ENCODE results near the gene IVNS1ABP.
"Not testable (repeated sequence)": the region's sequence is repeated elsewhere in the genome, so short reads cannot be mapped to it uniquely, and the experiment has no call there.

The IVNS1ABP gene

DNA sequence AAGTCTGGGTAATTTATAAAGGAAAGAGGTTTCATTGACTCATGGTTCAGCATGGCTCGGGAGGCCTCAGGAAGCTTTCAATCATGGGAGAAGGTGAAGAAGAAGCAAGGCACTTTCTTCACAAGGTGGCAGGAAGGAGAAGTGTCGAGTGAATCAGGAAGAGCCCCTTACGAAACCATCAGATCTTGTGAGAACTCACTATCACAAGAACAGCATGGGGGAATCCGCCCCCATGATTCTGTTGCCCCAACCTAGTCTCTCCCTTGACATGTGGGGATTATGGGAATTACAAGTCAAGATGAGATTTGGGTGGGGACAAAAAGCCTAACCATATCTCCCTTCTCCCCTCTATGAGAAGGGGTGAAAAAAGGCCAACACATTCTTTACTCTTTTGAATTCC is 11.2 kb upstream of the IVNS1ABP start:
- no peak for DNase-seq

DNA sequence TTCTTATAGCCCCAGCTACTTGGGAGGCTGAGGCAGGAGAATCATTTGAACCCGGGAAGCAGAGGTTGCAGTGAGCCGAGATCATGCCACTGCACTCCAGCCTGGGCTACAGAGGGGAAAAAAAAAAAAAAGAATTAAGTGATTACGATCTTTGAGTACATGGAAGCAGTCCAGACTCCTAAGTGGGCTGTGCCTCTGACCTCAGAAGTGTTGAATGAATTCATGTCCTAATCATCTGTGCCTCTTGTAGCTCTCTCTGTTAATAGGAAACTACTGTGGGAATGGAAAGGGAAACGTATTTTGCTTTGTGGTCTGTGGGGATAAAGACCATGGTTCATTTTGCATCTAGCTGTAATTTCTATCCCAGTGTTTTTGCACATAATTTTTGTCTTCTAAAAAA is 8.4 kb upstream of the IVNS1ABP start:
- no peak for DNase-seq

DNA sequence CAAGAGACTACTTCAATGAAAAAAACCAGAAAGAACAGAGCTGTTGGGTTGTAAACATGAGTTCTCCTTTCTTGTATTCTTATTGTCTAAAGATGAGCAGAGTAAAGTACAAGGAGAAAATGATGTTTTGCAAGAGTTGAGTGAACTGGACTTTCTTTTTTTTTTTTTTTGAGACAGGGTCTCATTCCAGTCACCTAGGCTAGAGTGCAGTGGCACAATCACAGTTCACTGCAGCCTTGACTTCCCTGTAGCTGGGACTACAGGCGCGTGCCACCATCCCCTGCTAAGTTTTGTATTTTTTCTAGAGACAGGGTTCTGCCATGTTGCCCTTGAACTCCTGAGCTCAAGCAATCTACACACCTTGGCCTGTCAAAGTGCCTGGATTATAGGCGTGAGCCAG is 7.1 kb upstream of the IVNS1ABP start:
- DNase-seq: no peak

DNA sequence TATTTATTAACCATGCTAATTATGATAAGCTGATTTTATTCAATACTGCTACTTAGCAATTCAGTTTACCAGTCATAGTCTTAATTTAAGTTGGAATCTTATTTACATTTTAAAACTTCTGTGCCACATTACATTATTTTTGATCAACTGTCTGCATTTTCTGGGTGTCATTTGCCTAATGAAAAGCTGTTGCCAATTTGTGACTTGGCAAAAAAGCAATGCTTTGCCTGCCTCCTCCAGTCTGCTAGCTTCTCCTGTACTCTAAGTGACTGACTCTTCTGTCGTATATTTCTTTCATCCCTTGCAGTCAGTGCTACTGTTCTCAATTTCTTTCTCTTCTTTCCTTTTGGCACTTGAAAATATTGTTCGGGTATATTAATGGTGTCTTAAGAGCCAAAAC is 5.6 kb upstream of the IVNS1ABP start:
- DNase-seq: no peak

DNA sequence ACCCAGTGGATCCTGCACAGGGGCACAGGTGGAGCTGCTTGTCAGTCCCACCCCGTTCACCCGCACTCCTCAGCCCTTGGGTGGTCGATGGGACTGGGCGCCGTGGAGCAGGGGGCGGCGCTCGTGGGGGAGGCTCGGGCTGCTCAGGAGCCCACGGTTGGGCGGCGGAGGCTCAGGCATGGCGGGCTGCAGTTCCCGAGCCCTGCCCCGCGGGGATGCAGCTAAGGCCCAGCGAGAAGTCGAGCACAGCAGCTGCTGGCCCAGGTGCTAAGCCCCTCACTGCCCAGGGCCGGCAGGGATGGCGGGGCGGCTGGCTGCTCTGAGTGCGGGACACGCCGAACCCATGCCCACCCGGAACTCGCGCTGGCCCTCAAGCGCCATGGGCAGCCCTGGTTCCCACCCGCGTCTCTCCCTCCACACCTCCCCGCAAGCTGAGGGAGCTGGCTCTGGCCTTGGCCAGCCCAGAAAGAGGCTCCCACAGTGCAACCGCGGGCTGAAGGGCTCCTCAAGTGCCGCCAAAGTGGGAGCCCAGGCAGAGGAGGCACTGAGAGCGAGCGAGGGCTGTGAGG is 4.7 kb upstream of the IVNS1ABP start:
- not testable (repeated sequence) for DNase-seq

DNA sequence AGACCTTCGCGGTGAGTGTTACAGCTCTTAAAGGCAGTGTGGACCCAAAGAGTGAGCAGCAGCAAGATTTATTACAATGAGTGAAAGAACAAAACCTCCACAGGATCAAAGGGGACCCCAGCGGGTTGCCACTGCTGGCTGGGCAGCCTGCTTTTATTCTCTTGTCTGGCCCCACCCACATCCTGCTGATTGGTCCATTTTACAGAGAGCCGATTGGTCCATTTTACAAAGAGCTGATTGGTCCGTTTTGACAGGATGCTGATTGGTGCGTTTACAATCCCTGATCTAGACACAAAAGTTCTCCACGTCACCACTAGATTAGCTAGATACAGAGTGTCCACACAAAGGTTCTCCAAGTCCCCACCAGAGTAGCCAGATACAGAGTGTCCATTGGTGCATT is 4.1 kb upstream of the IVNS1ABP start:
- DNase-seq: not testable (repeated sequence)

DNA sequence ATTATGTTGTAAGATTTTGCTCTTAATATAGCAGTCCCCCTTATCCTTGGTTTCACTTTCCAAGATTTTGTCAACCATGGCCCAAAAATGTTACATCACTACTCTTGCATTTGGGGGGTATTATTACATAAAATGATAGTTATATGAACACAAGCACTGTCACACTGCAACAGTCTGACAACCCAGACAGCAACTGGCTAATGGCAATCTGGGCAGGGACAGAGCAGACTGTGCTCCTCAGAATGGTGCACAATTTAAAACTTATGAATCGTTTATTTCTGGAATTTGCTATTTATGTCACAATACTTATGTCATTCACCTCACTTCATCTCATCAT is 2.1 kb upstream of the IVNS1ABP start:
- no peak for DNase-seq

DNA sequence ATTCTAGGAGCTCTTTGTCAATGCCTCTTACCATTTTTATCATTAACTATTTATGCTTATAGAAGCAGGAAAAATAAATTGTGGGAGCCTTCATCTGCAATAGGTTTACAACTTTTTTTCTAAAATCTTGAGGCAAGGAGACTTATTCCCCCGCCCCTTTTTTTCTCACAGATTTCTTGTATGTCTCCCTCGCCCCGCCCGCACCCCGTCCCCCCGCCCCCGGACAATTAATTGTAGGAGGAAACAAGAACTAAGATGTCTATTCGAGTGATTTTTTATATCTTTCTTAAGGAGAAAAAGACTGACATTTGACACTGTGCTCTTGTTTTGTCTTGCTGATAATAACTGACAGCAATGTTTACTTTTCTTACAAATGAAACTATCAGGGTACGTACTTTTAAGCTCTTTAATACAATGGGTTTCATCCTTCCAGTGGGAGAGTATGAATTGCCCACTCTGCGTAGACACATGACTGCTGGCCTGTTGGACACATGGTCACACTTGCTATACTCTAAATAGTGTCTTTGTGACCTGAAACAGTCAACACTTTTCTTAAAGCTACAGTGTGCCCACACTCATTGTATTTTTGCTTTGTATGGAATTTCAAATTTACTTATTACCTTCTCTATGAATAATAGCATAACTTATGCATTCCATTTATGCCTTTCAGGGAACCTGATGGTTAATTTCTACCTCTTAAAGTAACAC is 1.5 kb upstream of the IVNS1ABP start:
- no peak for DNase-seq

DNA sequence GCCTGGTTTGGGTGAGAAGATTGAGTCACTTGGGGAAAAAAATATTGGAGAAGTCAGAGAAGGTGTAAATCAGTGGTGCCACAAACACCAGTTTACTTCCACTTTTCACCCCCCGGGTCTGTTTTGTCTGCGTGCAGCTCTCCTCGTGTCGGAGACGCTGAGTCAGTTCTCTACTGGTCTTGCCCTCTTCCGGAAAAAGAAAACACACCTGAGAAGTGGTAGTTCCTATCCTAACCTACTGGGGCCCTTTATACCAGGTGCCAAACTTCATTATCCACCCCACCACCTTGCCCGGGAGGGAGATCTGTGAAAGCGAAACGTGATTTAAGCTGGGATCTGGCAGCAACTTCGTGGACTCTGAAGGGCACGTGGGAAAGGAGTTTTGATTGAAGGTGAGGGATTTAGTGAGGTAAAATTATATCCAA is 855 bp upstream of the IVNS1ABP start:
- DNase-seq: peak; percentile 18

DNA sequence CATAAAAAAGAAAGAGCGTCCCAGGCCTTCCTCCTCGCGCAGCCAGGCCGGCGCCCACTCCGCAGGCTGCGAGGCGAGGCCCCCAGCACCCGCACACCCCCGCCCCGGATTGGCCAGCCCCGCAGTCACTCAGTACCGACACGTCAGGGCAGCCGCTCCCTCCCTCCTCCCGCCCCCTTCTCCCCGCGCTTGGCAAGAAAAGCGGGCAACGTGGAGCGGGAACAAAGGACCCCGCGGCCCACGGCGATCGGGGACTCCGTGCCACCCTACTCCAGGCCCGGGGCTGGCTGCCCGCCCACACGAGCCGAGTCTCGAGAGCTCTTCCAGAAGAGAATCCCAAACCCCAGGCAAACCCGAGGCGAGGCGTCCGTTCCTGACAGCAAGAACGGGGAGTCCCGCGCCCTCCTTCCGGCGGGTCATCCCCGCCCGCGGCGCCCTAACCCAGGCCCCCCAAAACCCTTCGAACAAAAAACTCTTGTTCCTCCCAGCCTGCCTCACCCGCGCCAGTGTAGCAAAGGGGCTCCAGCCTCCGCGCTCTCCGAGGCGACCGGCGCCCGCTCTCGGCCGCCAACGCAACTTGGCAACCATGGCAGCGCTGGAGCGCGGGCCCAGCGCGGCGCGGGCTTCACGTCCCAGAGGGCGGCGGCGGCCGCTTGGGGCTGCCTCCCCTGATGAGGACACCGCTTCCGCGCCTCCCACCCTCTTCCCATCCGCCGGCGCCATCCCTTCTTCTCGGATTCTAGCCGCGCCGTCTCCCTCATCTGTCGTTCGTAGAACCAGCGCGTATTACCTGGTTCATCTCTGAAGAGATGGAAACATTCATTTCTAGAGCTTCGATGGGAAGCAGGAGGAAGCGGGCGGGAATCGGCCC is 645 bp downstream of the IVNS1ABP start:
- DNase-seq: peak; percentile 65

DNA sequence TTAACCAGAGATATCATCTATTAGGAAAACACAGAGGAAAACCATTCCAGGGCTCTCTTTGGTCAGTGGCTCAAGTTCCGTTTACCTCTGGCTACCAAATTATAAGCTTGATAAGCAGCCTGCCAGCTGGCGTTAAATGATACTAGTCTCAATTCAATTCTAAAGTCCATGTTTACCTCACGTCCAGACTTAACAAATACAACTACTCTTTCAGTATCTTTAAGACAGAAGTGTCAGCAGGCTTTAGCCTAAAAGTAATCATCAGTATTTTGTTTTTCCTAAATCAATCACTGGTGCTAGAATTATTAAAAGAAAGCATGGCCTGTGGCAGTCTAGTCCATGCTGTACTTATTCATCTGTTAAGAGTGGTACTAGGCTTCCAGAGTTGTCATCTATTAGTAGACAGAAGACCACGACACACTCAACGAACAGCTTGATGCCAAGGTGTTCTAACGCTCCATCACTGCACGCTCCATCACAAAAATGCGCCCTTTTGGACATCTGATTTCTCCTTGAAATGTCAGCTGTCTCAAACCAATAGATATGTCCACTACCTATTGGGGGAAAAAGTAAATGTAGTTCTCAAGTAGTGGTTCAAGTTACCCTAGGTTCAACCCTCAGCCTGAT is 1.5 kb downstream of the IVNS1ABP start:
- DNase-seq: no peak

DNA sequence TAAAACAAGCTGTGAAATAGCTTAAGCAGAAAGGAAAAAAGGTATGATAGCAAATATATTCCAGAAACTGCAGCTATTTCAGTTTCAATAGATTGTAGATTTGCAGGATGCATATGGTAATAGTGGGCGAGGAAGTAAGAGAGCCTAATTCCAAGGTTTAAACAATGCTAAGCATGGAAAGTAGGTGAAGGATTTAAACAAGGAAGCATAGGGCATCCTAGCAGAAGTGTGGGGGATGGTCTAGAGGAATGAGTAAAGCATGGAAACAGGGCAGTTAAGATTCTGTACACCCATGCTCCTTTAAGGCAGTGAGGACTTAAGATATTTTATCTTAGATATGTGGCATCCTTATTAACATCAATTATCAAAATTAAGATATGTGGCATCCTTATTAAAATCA is 2.6 kb downstream of the IVNS1ABP start:
- DNase-seq: no peak

DNA sequence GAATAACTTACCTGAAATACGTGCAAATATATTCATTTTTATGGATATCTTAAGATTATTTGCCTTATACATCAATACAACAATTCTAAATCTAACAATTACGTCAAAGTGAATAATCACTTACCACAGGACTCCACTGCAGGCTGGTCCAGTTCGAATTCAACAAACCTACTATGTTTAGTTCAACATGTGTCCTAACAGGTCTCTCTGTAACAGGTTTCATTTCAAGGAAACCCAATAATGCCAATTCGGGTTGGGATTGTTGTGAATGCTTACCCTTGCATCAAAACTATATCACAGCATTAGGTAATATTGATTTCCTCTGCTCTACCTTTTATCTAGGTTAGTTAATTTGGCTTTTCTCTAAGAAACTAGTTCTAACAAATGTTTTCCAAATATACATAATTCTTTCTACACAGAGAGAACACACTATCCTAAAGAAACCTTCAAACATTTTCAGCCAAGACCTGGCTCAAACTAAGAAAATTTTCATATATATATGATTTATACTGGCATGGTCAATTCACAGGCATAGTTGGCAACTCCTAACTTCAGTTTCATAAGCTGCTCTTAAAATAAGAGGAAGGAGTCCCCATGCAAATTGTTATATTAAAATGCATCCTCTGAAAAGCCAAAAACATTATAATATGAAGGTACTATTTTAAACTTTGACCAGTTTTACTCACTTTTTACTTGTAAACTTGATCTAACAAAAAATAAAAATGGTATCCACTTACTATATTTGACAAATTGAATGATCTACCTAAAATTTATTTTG is 4.5 kb downstream of the IVNS1ABP start:
- no peak for DNase-seq

DNA sequence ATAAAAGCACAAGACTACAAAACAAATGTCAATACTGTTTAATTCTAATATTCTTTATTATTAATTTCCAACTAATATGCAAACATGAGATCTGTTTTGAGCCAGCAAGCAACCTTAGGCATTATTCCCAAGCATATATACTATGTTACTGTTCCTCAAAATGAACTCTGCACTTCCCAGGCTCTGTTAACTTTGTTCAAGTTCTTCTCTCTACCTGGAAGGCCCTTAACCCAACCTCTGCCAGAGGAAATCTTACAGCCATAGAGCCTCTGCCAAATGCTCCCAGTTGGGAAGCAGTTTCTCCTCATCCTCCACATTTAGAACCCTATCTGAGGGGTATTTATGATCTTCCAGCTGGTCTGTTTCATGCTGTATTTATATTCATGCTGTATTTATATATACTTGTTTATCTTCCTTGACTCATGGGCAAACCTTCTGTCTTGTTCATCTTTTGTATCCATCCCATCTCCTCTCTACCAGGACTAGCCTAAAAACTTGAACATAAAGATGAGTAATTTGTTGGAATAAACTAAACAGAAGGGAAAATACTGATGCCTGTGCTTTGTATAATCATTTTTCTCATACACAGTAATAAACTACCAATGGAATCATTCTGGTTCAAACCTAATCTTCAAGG is 5.3 kb downstream of the IVNS1ABP start:
- DNase-seq: no peak

DNA sequence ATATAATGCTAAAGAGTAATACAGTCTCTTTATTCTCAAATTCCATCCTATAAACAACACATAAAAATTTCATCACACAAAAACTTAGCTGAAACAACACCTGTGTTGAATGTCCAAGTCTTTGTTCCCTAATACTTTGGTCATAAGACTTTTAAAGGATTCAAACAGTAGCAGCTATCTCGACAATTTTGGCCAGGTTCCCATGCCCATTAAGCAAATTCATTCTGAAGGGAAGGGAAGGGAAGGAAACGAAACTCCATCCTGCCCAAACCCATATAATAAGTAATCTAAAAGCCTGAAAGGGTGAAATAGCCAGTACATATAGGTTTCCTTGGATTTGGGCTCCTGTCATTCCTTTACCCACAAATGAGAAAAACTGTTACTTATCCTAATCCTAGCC is 7.5 kb downstream of the IVNS1ABP start:
- no peak for DNase-seq

DNA sequence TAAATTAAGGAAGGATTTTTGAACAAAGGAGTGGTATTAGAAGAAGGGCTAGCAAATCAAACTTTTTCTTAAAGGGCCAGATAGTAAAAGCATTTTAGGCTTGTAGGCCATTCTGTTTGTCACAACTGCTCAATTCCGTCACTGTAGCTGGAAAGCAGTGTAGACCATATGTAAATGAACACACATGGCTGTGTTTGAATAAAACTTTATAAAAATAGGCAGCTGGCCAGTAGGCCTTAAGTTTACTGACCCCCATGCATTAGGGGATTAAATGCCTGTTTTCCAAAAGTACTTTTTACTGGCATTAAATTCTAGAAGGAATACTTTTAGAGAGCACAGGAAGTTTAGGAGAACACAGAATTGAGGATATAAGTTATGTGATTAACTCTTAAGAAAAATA is 8.9 kb downstream of the IVNS1ABP start:
- no peak for DNase-seq

DNA sequence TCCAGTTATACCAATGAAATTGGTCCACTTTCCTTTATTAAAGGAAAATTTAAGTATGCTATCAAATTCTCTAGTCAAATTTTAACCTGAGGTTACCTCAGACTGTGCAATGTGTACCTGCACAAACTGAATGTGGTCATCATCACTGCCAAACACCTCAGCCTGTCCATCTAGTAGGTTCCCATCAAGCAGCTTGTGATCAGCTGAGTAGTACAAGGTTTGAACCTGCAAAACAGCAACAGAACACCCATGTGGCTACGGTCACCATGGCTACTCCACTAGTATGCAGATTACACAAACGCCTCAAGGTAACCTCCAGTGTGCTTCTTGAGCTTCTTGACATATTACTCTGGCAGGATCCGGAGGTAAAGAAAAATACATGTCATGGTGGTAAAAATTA is 11.6 kb downstream of the IVNS1ABP start:
- no peak for DNase-seq

DNA sequence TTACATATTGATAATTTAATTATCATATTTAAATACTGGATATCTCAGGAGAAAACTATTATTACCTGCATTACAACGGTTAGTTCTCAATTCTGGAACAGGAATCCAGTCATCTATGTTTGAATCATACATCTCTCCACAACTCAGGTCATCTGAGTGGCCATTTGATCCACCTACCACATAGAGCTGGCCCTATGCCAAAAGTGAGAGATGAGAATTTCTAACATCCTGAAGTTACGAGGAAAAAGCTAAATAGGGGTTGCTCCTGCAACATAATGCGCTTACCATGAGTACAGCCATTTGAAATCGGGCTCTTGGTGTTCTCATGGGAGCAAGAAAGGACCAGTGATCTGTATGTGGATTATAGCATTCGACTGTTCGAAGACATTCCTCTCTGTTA is 16.9 kb downstream of the IVNS1ABP start:
- no peak for DNase-seq

DNA sequence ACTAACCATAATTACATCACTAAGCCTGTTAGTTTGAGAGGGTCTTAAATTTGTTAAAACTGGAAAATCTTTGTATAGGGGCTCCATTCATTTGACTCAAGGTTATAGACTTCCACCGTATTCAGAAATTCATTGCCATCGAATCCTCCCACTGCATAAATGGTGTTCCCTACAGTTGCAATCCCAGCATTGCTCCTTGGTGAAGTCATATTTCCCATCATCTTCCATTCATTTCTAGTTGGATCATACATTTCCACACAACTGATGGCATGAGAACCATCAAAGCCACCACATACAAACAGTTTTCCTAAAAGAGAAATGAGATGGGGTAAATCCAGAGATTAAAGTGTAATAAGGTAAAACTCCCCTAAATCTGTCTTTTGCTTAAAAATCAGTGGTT is 19.1 kb downstream of the IVNS1ABP start:
- DNase-seq: no peak

DNA sequence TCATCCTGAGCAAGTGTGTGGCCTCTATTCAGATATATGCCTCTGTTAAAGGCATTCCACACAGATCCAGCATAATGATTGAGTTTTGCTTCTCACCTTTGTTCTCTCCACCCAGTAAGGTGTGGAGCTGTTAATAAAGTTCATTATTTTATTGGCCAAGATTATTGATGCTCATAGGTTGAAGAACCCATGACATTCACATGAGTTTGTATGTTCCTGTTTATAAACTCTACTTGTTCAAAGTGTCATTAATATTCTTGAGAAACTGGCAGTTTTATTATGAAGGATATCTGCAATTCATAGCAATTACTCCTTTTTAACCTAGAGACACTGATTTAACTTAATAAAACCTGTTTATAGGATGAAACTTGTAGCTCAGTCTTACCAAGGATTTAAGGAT is 22.0 kb downstream of the IVNS1ABP start:
- no peak for DNase-seq

DNA sequence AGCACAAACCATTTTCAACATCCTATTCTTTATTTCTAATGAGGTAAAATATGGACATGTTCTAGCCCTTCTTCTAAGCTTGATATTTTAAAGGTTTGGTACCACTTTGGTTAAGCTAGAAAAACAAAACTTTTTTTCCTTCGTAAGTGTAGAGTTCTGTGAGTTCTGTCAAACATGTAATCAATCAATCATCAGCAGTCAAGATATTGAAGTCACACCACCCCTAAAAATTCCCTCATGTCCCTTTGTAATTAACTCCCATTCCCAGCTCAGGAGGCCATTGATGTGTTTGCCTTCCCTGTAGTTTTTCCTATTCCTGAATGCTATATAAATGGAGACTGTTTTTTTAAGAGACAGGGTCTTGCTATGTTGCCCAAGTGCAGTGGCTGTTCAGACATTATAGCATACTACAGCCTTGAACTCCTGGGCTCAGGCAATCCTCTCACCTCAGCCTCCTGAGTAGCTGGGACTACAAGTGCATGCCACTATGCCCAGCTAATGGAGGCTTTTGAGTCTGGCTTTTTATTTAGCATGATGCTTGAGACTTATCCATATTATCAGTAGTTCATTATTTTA is 23.0 kb downstream of the IVNS1ABP start:
- no peak for DNase-seq

DNA sequence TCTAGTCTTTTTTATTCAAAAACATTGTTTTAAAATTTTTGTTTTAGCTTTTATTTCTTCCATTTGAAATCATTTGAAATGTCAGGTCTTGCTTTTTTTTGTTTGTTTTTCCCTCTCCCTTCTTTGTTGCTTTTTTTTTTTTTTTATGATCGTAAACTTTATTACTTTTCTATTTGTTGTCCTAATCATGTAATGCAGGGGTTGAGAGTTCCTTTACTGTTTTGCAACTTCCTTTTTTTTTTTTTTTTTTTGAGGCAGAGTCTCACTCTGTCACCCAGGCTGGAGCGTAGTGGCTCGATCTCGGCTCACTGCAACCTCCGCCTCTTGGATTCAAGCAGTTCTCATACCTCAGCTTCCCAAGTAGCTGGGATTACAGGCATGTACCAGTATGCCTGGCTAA is 24.8 kb downstream of the IVNS1ABP start:
- DNase-seq: no peak

Data from NCI-H510A (cell line).